ENCODE measurements around the gene SAMD13. TPM values are rescaled to one million over a fixed set of nuclear protein-coding genes. Genes with fewer than 3 reads are reported as not detected.

SAMD13 gene
- total and polyA plus RNA-seq, 2 of the 4 experiments (the other 2 are of a cell fraction): 0.27 to 0.36 TPM

- H3K9ac ChIP-seq (ENCODE audit: low read depth, low read length): no peak overlapping the region
- no peak overlapping the region for H3K56ac ChIP-seq (ENCODE audit: extremely low read depth, insufficient read depth, low read length)
- H3K27me3 ChIP-seq (ENCODE audit: control insufficient read depth, insufficient read depth, low read length): no peaks in the 10 kb centered on the region
- ChIA-PET POLR2A (ENCODE audit: unreplicated experiment) (no interaction called here), CTCF (no interaction called here)
- no peak overlapping the region; the same call in 2 of the 3 replicates for H2BK15ac ChIP-seq (ENCODE audit: low read depth, low read length)
- peak overlapping the region; percentile 54; the same call in 1 of the 2 replicates for H2AK5ac ChIP-seq (ENCODE audit: low read depth, low read length)
- peak overlapping the region; percentile 58 for H3K4ac ChIP-seq (ENCODE audit: low read depth, low read length)
- peak overlapping the region; percentile 10; the same call in 1 of the 2 replicates for H3K23ac ChIP-seq (ENCODE audit: low read depth, low read length)
- peaks cover 20% of the 10 kb centered on the region for H3K4me1 ChIP-seq (ENCODE audit: control insufficient read depth, insufficient read depth, low read length)
- intact Hi-C loops (cut with micrococcal nuclease) (loop anchor here (5.0 kb wide), 3 partner anchors 55 to 125 kb away; partner anchors contain the start of gene SAMD13), dilution Hi-C loops (cut with HindIII; ENCODE audit: low sequenced_read_pairs, unreplicated experiment) (no loop called here), in situ Hi-C loops (cut with MboI; ENCODE audit: low sequenced_read_pairs) (no loop called here)
- no peak overlapping the region for H3K27ac ChIP-seq (ENCODE audit: insufficient read depth, low read length)
- TF ChIP-seq USF2 (IDR thresholded peaks at IDR 0.05; ENCODE audit: low read depth, low read length) (no peak), FOS (IDR thresholded peaks at IDR 0.05; ENCODE audit: low read depth, low read length) (peak; percentile 65)
- peak overlapping the region; percentile 1 for H2BK5ac ChIP-seq (ENCODE audit: low read depth, low read length, poor library complexity, severe bottlenecking)
- peaks cover 5% of the 10 kb centered on the region for H3K9me1 ChIP-seq (ENCODE audit: insufficient read depth, low read length)
- H4K5ac ChIP-seq (ENCODE audit: low read depth, low read length): no peak overlapping the region
- H3K36me3 ChIP-seq (ENCODE audit: control insufficient read depth, insufficient read depth, low read length): no peaks in the 10 kb centered on the region
- H3K4me2 ChIP-seq (ENCODE audit: low read depth, low read length): 0 out of 2 replicates have a peak overlapping the region, but pooled peaks have one; percentile 6
- peak overlapping the region; percentile 35; the same call in 1 of the 2 replicates for H3K18ac ChIP-seq (ENCODE audit: low read depth, low read length)
- peak overlapping the region; percentile 38 for H2BK120ac ChIP-seq (ENCODE audit: low read depth, low read length)
- H3K14ac ChIP-seq (replicated peaks; ENCODE audit: low read depth, low read length): peak overlapping the region; percentile 50; the same call in 1 of the 2 replicates
- no peak overlapping the region for H3K4me3 ChIP-seq (ENCODE audit: insufficient read depth, low read depth, low read length)
- BruUV-seq (replicated peaks): no TSS peak
- no CpG with 5 or more reads among the region's 3 CpGs for WGBS, 2 experiments (ENCODE audit: extremely low coverage in 2 of 2, insufficient read length in 1 of 2)
- H3K9me3 ChIP-seq (ENCODE audit: control insufficient read depth, insufficient read depth, low read length): no peaks in the 10 kb centered on the region
- no peaks in the 10 kb centered on the region for H4K20me1 ChIP-seq (ENCODE audit: insufficient read depth, low read length)
- H4K91ac ChIP-seq (ENCODE audit: insufficient read depth, low read depth, low read length): peak overlapping the region; percentile 60; the same call in 1 of the 2 replicates
- H4K8ac ChIP-seq (ENCODE audit: low read depth in 2 of 2, low read length in 2 of 2): peak overlapping the region in 1 of 2 experiments; percentile 4; a peak in 2 of 4 replicates
- no peak overlapping the region for H2AFZ ChIP-seq (replicated peaks; ENCODE audit: low read length, poor library complexity)
- ATAC-seq (ENCODE audit: low read depth): peak; percentile 71
- H2AK9ac ChIP-seq (replicated peaks; ENCODE audit: low read depth, low read length, poor library complexity): no peak overlapping the region
- no peaks in the 10 kb centered on the region for H3K79me1 ChIP-seq (ENCODE audit: low read depth in 1 of 2, low read length in 2 of 2)
- DNase-seq: peak; percentile 92
- H2BK20ac ChIP-seq (ENCODE audit: low read depth, low read length): peak overlapping the region; percentile 64
Measured at GRCh38 chr1:84377480-84378095, 76.1 kb downstream of the SAMD13 start.
